NCI-H128 (cell line): ENCODE data around the gene FBXL4.

Experiments used
- DNase-seq: peaks from one replicate; lab custom pipeline; 2025; ENCODE audit not compliant: unreplicated experiment; lab: John Stamatoyannopoulos, UW

The FBXL4 gene

GRCh38 chr6:98887650-98888049 lies 60.1 kb downstream of the FBXL4 start:
- no peak for DNase-seq

- no peak for DNase-seq
Measured at GRCh38 chr6:98885330-98885729, 62.4 kb downstream of the FBXL4 start.

GRCh38 chr6:98880486-98880885 lies 67.3 kb downstream of the FBXL4 start:
- DNase-seq: no peak

- DNase-seq: no peak
Measured at GRCh38 chr6:98877250-98877649, 70.5 kb downstream of the FBXL4 start.

GRCh38 chr6:98875375-98875774 lies 72.4 kb downstream of the FBXL4 start:
- no peak for DNase-seq

GRCh38 chr6:98871821-98872220 lies 75.9 kb downstream of the FBXL4 start:
- no peak for DNase-seq

GRCh38 chr6:98871057-98871456 lies 76.7 kb downstream of the FBXL4 start:
- DNase-seq: no peak

GRCh38 chr6:98864497-98864896 lies 83.2 kb downstream of the FBXL4 start:
- DNase-seq: no peak

GRCh38 chr6:98848539-98849242 lies 99.1 kb downstream of the FBXL4 start:
- no peak for DNase-seq

- no peak for DNase-seq
Measured at GRCh38 chr6:98847779-98848538, 99.8 kb downstream of the FBXL4 start.

GRCh38 chr6:98847416-98847778 lies 100.3 kb downstream of the FBXL4 start:
- DNase-seq: no peak

- DNase-seq: no peak
Measured at GRCh38 chr6:98846021-98846380, 101.7 kb downstream of the FBXL4 start.

- peak; percentile 82 for DNase-seq
Measured at GRCh38 chr6:98845211-98846020, 102.3 kb downstream of the FBXL4 start.

- no peak for DNase-seq
Measured at GRCh38 chr6:98844244-98845210, 103.2 kb downstream of the FBXL4 start.

- DNase-seq: no peak
Measured at GRCh38 chr6:98843271-98844243, 104.2 kb downstream of the FBXL4 start.

GRCh38 chr6:98842342-98843180 lies 105.2 kb downstream of the FBXL4 start:
- DNase-seq: no peak

- no peak for DNase-seq
Measured at GRCh38 chr6:98841621-98842341, 106.0 kb downstream of the FBXL4 start.

- no peak for DNase-seq
Measured at GRCh38 chr6:98840996-98841513, 106.7 kb downstream of the FBXL4 start.
